ENCODE data around the gene C1orf74. TPM values are rescaled to one million over a fixed set of nuclear protein-coding genes. Genes with fewer than 3 reads are reported as not detected.

C1orf74 gene
- total RNA-seq, 1 experiment from 2014 or later = 4.6 TPM

DNA sequence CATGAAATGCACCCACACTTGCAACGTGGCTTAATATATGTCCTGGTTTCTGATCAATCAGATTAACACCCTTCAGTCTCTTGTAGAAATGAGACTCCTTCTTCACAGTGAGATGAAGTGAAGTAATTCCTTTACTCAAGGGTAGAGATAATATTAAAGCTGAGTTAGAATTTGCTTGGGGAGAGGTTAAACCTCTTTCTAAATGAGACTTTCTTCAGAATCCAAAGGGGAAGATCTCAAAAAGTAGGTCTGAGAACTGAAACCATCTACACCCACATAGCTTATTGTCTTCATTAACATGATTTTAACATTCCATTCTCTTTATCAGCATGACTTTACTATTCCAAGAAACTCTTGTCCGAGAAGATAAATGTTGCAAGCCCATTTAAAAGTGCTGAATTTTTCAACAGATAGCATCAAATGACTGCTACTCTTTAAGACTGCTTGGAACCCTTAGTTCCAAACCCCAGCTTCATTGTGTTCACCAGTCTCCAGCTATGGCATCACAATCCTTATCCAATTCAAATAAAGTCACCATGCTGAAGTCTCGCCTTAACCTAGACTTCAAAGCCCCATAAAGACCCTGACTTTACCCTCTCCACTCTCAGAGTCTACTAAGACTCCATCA, 47.8 kb downstream of the C1orf74 start:
- Mint-ChIP-seq H3K9me3 (no peaks in the 10 kb centered on the region), H3K36me3 (no peaks in the 10 kb centered on the region), H3K27me3 (ENCODE audit: low read depth) (peaks cover 16% of the 10 kb centered on the region), H3K4me1 (no peaks in the 10 kb centered on the region), H3K4me3 (no peak overlapping the region), H3K27ac (no peak overlapping the region)
- no peak for ATAC-seq
- TF ChIP-seq GTF2I (CRISPR knock-in tag; conservative IDR thresholded peaks at IDR 0.05) (no peak), FOXK1 (CRISPR knock-in tag; IDR thresholded peaks at IDR 0.05) (no peak)
- TF ChIP-seq, protein P1, sequence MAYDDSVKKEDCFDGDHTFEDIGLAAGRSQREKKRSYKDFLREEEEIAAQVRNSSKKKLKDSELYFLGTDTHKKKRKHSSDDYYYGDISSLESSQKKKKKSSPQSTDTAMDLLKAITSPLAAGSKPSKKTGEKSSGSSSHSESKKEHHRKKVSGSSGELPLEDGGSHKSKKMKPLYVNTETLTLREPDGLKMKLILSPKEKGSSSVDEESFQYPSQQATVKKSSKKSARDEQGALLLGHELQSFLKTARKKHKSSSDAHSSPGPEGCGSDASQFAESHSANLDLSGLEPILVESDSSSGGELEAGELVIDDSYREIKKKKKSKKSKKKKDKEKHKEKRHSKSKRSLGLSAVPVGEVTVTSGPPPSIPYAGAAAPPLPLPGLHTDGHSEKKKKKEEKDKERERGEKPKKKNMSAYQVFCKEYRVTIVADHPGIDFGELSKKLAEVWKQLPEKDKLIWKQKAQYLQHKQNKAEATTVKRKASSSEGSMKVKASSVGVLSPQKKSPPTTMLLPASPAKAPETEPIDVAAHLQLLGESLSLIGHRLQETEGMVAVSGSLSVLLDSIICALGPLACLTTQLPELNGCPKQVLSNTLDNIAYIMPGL (CRISPR knock-in tag; IDR thresholded peaks at IDR 0.05) = no peak
- TF ChIP-seq, protein P2, sequence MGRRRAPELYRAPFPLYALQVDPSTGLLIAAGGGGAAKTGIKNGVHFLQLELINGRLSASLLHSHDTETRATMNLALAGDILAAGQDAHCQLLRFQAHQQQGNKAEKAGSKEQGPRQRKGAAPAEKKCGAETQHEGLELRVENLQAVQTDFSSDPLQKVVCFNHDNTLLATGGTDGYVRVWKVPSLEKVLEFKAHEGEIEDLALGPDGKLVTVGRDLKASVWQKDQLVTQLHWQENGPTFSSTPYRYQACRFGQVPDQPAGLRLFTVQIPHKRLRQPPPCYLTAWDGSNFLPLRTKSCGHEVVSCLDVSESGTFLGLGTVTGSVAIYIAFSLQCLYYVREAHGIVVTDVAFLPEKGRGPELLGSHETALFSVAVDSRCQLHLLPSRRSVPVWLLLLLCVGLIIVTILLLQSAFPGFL (CRISPR knock-in tag; IDR thresholded peaks at IDR 0.05; ENCODE audit: borderline replicate concordance) = no peak
- no peak for DNase-seq (ENCODE audit: low spot score)
- CTCF ChIA-PET = interaction anchor here (0.6 to 2.7 kb wide), 4 partner anchors 10 to 171 kb away, joined by 3 to 13 read pairs (median 3); no protein-coding TSS in a partner anchor
- POLR2A ChIA-PET = no interaction called here

DNA sequence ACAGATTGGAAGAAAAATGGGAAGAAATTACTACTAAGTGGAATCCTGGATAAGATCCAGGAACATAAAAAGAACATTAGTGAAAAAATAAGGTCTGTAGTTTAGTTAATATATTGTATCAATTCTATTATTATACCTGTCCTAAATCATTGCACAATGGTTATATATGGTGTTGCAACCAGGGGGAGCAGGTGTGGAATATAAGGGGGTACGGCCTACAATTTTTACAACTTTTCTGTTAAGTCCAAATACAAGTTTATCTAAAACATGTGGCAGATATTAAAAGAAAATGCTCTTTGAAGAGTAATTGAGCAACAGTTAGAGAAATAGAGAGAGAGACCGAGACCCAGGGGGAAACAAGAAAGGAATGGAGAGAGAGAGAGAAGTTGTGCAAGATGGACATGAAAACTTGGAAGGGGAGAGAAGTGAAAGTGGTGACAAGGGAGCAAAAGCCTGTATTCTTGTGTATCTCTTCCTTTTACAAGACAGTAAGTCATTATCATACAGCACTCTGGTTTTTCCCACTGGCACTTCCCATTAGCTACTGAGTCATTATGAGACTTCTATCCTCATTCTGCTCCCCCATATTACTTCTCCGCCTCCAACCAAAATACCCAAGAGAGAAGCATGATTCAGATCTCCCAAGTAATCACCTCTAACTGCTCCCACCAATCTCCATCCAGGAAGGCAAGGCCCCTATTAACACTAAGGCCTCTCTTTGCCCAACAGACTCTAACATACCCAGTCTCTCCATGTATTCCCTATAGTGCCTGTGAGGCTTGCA, 50.8 kb downstream of the C1orf74 start:
- ChIA-PET POLR2A (no interaction called here), CTCF (no interaction called here)
- H3K27me3 Mint-ChIP-seq (ENCODE audit: low read depth) = peaks cover 21% of the 10 kb centered on the region
- H3K9me3 Mint-ChIP-seq = no peaks in the 10 kb centered on the region
- no peaks in the 10 kb centered on the region for H3K4me1 Mint-ChIP-seq
- ATAC-seq (no peak), DNase-seq (ENCODE audit: low spot score) (no peak)
- no peaks in the 10 kb centered on the region for H3K36me3 Mint-ChIP-seq
- no peak overlapping the region for H3K4me3 Mint-ChIP-seq
- no peak overlapping the region for H3K27ac Mint-ChIP-seq
- TF ChIP-seq NR3C1 (CRISPR knock-in tag; conservative IDR thresholded peaks at IDR 0.05; ENCODE audit: low read depth) (no peak), NR1H2 (CRISPR knock-in tag; IDR thresholded peaks at IDR 0.05) (no peak), ZNF396 (CRISPR knock-in tag; IDR thresholded peaks at IDR 0.05; ENCODE audit: borderline replicate concordance) (no peak), MXD4 (CRISPR knock-in tag; IDR thresholded peaks at IDR 0.05; ENCODE audit: borderline replicate concordance) (no peak), CREB1 (CRISPR knock-in tag; IDR thresholded peaks at IDR 0.05) (no peak), HMGA2 (CRISPR knock-in tag; IDR thresholded peaks at IDR 0.05) (no peak), ZBTB21 (CRISPR knock-in tag; IDR thresholded peaks at IDR 0.05; ENCODE audit: borderline replicate concordance) (no peak), ATF6 (CRISPR knock-in tag; IDR thresholded peaks at IDR 0.05) (no peak), ZNF317 (CRISPR knock-in tag; IDR thresholded peaks at IDR 0.05; ENCODE audit: borderline replicate concordance, low read depth) (no peak), ESRRA (CRISPR knock-in tag; IDR thresholded peaks at IDR 0.05; ENCODE audit: borderline replicate concordance) (no peak), ZBTB43 (CRISPR knock-in tag; IDR thresholded peaks at IDR 0.05) (no peak), FOXP1 (CRISPR knock-in tag; IDR thresholded peaks at IDR 0.05; ENCODE audit: borderline replicate concordance) (no peak), EMX1 (CRISPR knock-in tag; IDR thresholded peaks at IDR 0.05) (no peak)
- TF ChIP-seq, protein P2 (CRISPR knock-in tag; IDR thresholded peaks at IDR 0.05; ENCODE audit: borderline replicate concordance) = no peak
- TF ChIP-seq, protein P3, sequence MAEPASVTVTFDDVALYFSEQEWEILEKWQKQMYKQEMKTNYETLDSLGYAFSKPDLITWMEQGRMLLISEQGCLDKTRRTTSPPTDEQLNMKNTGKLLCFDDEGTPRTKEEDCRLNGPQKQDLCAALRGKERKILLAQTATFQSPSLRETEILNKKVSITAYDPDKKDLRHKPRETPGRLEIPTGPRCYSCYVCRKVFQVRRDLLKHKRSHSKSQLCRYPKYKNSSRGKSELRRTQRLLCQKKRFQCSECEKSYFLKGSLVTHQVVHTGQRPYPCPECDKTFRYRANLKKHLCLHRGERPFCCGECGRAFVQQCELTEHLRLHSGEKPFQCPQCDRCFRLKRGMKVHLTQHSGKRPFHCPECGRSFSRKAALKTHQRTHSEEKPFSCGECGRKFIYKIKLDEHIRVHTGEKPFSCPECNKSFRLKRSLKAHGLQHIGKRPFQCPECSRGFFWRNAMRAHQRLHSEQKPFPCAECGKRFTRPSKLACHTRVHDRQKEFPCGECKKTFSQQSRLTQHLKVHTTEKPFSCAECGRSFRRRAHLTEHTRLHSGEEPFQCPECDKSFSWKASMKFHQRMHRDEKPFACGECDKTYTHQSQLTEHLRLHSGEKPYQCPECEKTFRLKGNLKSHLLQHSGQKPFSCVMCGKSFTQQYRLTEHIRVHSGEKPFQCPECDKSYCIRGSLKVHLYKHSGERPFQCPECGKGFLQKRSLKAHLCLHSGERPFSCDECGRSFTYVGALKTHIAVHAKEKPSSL (CRISPR knock-in tag; conservative IDR thresholded peaks at IDR 0.05) = no peak
- TF ChIP-seq, protein P4, sequence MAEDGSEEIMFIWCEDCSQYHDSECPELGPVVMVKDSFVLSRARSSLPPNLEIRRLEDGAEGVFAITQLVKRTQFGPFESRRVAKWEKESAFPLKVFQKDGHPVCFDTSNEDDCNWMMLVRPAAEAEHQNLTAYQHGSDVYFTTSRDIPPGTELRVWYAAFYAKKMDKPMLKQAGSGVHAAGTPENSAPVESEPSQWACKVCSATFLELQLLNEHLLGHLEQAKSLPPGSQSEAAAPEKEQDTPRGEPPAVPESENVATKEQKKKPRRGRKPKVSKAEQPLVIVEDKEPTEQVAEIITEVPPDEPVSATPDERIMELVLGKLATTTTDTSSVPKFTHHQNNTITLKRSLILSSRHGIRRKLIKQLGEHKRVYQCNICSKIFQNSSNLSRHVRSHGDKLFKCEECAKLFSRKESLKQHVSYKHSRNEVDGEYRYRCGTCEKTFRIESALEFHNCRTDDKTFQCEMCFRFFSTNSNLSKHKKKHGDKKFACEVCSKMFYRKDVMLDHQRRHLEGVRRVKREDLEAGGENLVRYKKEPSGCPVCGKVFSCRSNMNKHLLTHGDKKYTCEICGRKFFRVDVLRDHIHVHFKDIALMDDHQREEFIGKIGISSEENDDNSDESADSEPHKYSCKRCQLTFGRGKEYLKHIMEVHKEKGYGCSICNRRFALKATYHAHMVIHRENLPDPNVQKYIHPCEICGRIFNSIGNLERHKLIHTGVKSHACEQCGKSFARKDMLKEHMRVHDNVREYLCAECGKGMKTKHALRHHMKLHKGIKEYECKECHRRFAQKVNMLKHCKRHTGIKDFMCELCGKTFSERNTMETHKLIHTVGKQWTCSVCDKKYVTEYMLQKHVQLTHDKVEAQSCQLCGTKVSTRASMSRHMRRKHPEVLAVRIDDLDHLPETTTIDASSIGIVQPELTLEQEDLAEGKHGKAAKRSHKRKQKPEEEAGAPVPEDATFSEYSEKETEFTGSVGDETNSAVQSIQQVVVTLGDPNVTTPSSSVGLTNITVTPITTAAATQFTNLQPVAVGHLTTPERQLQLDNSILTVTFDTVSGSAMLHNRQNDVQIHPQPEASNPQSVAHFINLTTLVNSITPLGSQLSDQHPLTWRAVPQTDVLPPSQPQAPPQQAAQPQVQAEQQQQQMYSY (CRISPR knock-in tag; IDR thresholded peaks at IDR 0.05) = no peak

Measured in WTC11 (cell line).